Activated CD8-positive, alpha-beta memory T cell treated with anti-CD3 and anti-CD28 coated beads for 36 hours (primary cell): ENCODE measurements around the gene LGR6. TPM values are rescaled to one million over a fixed set of nuclear protein-coding genes. Genes with fewer than 3 reads are reported as not detected.
"Not testable (repeated sequence)": the region's sequence is repeated elsewhere in the genome, so short reads cannot be mapped to it uniquely, and the experiment has no call there.

ENCODE experiments used
- CTCF ChIA-PET: fragments of 350-600 bp; sonication (Branson Sonifier 250); formaldehyde crosslinking; loops from one replicate; lab custom pipeline; 2021; ENCODE audit warnings: antibody characterized with exemption; lab: Charles Lee
- POLR2A ChIA-PET: fragments of 350-600 bp; sonication (Branson Sonifier 250); formaldehyde crosslinking; loops from one replicate; lab custom pipeline; 2021; ENCODE audit warnings: antibody characterized with exemption; lab: Charles Lee
- total RNA-seq, 2 experiments: library from RNA; stranded (reverse); gene quantifications; one replicate each; pipeline ENCODE4 v1.2.3, GENCODE V29; 2021

The LGR6 gene
- total RNA-seq, 2 experiments from 2014 or later = 0.08 to 0.11 TPM

DNA sequence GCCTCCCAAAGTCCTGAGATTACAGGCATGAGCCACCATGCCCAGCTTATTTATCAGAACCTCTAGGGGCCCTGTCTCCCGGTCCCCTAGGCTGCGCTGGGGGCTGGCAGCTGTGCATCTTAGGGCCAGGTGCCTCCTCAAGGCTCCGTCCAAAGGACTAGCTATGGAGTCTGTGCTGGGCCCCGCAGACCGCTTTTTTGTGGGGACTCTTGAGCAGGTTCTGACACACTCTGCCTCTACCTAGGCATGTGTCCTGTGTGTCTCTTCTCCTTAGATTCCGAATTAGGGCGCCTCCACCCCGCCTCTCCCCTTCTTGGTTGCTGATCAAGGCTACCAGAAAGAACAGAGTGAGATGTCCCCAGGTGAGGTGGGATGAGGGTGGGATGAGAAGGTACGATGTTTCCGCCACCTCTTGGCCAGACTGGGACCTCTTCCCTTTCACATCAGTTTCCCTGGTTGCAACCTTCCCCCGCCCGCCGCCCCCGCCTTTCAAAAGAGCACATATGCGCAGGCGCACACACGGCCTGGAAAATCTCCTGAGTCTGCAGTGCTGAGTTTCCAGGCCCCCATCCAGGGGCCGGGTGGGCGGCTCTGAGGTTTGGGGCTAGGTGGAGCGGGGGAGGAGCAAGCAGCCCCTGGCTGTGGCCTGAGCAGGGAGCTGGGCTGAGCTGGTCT, 28.2 kb upstream of the LGR6 start:
- POLR2A ChIA-PET = no interaction called here

DNA sequence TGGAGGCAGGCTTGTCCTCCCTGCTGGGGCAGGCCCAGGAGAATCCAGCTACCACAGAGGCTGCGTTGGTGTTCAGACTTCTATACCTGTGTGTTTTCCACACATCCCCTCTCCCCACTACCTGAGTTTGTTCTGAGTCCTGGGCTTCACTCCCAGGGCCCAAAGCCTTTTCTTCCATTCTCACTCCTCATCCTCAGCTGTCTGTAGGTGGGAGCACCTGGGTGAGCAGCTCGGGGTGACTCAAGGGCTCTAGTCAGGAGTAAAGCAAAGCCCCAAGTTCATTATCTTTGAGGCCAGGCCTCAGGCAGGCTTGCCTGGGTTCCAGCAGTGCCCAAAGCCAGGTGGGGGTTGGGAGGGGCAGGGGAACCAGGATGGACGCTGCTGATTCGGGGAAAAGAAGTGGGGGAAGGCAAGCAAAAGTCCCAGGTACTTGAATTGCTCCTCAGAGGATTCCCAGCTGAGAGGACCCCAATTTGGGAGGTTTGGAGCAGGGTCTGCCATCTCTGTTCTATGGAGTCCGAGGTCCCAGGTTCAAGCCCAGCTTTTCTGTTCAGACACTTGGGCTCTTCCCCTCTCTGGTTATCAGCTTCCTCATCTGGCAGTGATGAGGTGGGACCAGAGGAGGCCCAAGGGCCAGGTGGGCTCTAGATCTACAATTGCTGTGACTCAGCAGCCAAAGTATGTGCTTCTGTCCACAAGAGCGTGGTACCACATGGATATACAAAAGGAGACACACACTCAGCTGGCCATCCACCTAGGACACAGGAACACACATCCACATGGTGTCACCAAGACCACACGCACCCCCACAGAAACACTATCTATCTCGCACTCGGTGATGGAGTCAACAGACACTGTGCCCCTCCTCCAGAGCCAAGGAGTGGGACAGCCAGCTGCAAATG, 27.4 kb upstream of the LGR6 start:
- CTCF ChIA-PET = interaction anchor here (0.9 to 1.9 kb wide), 4 partner anchors 19 to 147 kb away, joined by 3 to 9 read pairs (median 4); partner anchors contain the start of gene LGR6
- POLR2A ChIA-PET = no interaction called here

More for the DNA sequence above, 28.2 kb upstream of the LGR6 start:
- CTCF ChIA-PET = interaction anchor here (0.9 to 1.9 kb wide), 3 partner anchors 28 to 148 kb away, joined by 3 to 9 read pairs (median 4); partner anchors contain the start of gene LGR6

GRCh38 chr1:202167054-202167453, 26.5 kb upstream of the LGR6 start:
- CTCF ChIA-PET = interaction anchor here (1.7 to 1.9 kb wide), 2 partner anchors 19 to 26 kb away, joined by 4 to 9 read pairs; partner anchors contain the start of gene LGR6
- POLR2A ChIA-PET = not testable (repeated sequence)

- ChIA-PET POLR2A (no interaction called here), CTCF (no interaction called here)
Measured at GRCh38 chr1:202167708-202168415, 25.7 kb upstream of the LGR6 start.

DNA sequence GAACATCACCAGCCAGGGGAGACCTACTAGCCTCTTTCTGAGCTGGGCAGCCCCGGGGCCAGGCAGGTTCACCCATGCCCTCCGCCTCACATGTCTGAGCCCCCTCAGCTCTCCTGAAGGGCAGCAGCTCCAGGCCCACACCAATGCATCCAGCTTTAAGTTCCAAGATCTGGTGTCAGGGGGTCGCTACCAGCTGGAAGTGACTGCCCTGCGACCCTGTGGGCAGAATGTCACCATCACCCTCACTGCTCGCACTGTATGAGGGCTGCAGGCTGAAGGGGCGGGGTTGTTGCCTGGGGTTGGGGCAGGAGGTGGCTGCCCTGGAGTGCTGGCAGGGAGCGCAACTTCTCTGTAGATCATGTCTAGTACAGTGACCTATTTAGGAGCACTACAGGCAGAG, 24.7 kb upstream of the LGR6 start:
- POLR2A ChIA-PET = no interaction called here

GRCh38 chr1:202170726-202171125, 22.9 kb upstream of the LGR6 start:
- POLR2A ChIA-PET = no interaction called here
- CTCF ChIA-PET = interaction anchor here (0.6 kb wide), 1 partner anchor 22 kb away, joined by 3 read pairs; no protein-coding TSS in a partner anchor

More for the DNA sequence above, 24.7 kb upstream of the LGR6 start:
- CTCF ChIA-PET = no interaction called here

- ChIA-PET CTCF (no interaction called here), POLR2A (no interaction called here)
Measured at GRCh38 chr1:202171292-202172014, 22.1 kb upstream of the LGR6 start.

DNA sequence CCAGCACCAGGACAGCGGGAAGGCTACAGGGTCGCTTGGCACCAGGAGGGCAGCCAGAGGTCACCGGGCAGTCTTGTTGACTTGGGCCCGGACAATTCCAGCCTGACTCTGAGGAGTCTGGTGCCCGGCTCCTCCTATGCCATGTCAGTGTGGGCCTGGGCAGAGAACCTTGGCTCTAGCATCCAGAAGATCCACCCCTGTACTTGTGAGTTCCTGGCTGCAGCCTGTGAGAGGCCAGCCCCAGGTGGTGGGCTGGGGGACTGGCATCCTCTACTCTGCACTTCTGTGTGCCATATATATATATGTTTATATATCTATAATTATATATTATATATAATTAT, 21.6 kb upstream of the LGR6 start:
- ChIA-PET CTCF (no interaction called here), POLR2A (no interaction called here)

GRCh38 chr1:202173993-202174392, 19.6 kb upstream of the LGR6 start:
- POLR2A ChIA-PET = no interaction called here
- CTCF ChIA-PET = interaction anchor here (0.6 to 1.6 kb wide), 2 partner anchors 19 to 34 kb away, joined by 4 to 7 read pairs; partner anchors contain the start of gene LGR6

GRCh38 chr1:202176949-202177927, 16.4 kb upstream of the LGR6 start:
- CTCF ChIA-PET = interaction anchor here (1.0 to 2.3 kb wide), 3 partner anchors 11 to 16 kb away, joined by 3 to 11 read pairs (median 3); partner anchors contain the start of gene LGR6
- POLR2A ChIA-PET = no interaction called here

- ChIA-PET POLR2A (no interaction called here), CTCF (interaction anchor here (0.5 to 1.5 kb wide), 4 partner anchors 10 to 1503 kb away, joined by 3 to 5 read pairs (median 3); no protein-coding TSS in a partner anchor)
Measured at GRCh38 chr1:202179828-202180750, 13.5 kb upstream of the LGR6 start.

DNA sequence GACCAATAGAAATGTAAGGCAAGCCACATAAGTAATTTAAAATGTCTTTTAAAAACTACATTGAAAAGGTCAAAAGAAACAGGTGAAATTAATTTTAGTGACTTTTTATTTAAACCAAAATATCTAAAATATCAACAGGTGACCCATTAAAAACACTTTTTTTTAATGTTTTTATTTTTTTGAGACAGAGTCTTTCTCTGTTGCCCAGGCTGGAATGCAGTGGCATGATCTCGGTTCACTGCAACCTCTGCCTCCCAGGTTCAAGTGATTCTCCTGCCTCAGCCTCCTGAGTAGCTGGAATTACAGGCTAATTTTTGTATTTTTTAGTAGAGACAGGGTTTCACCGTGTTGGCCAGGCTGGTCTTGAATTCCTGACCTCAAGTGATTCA, 12.9 kb upstream of the LGR6 start:
- POLR2A ChIA-PET = not testable (repeated sequence)
- CTCF ChIA-PET = interaction anchor here (0.9 kb wide), 1 partner anchor 10 kb away, joined by 3 read pairs; no protein-coding TSS in a partner anchor

GRCh38 chr1:202181586-202181985, 12.0 kb upstream of the LGR6 start:
- ChIA-PET POLR2A (no interaction called here), CTCF (no interaction called here)

- ChIA-PET POLR2A (no interaction called here), CTCF (no interaction called here)
Measured at GRCh38 chr1:202182040-202182877, 11.3 kb upstream of the LGR6 start.

DNA sequence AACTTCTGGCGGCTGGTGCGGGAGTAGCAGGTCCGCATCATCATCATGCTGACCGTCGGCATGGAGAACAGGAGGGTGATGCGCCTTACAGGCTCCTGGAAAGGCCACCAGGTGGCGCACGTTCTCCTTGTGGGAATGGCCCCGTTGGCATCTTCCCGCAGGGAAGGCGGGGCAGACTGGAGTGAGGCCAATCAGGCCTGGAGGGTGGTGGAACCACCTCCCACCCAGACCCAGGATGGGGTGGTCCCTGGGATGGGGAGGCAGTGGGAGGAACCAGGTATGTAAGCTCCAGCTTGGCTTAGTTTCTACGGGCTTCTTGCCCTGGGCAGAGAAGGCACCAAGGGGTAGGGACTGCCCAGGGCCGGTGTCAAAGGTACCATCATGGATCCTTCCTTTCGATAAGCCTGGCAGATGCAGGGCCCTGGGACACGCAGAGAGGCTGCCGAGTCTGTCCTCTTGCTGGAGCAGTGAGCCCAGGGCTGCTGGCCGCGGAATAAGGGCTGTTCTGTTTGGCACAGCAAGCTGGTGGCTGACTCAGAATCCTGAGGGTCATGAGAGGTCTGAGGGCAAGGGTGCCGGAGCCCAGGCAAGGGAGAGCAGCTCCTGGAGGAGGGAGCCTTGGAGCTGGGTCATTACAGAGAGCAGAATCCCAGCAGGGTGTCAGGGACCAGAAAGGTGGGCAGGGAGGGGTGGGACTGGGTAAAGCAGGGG, 8.7 kb upstream of the LGR6 start:
- POLR2A ChIA-PET = interaction anchor here (1.0 kb wide), 1 partner anchor 25 kb away, joined by 3 read pairs; the partner anchor contains the start of gene PTPN7
- CTCF ChIA-PET = interaction anchor here (0.7 to 2.1 kb wide), 6 partner anchors 18 to 535 kb away, joined by 3 to 7 read pairs (median 3); no protein-coding TSS in a partner anchor
